Measurements from ENCODE around the gene ELL.
"Not testable (repeated sequence)": the region's sequence is repeated elsewhere in the genome, so short reads cannot be mapped to it uniquely, and the experiment has no call there.

Gene ELL

DNA sequence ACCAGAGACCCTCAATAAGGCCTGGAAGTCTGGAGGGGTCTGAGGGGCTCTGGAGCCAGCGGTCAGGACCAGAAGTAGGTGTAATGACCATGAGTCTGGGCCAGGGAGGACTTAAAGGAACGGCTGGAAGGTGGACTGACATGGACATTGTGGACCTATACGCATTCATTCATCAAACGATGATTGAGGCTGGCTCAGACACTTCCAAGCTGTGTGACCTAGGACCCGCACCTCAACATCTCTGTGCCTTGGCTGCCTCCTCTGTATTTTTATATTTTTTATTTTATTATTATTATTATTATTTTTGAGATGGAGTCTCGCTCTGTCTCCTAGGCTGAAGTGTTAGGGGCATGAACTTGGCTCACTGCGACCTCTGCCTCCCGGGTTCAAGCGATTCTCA lies 115.1 kb downstream of the ELL start:
- Histone ChIP-seq H3K4me1 (ENCODE audit: insufficient read depth, insufficient read length) (no peaks in the 10 kb centered on the region), H3K9me3 (ENCODE audit: insufficient read depth, low read length) (no peaks in the 10 kb centered on the region), H3K4me3 (ENCODE audit: insufficient read length, low read depth) (no peak overlapping the region), H3K27me3 (ENCODE audit: insufficient read depth, insufficient read length) (no peaks in the 10 kb centered on the region), H3K36me3 (ENCODE audit: insufficient read depth, insufficient read length, low read length) (no peaks in the 10 kb centered on the region), H3K9ac (ENCODE audit: insufficient read length, low read depth) (no peak overlapping the region)
- no peak for DNase-seq (ENCODE audit: low read depth, low spot score)
- no peak for TF ChIP-seq ZNF274 (IDR thresholded peaks at IDR 0.05; ENCODE audit: low read depth, low read length)
- TF ChIP-seq YY1 (IDR thresholded peaks at IDR 0.05; ENCODE audit: insufficient read depth, insufficient read length) = no peak
- no peak for TF ChIP-seq SUZ12 (IDR thresholded peaks at IDR 0.05; ENCODE audit: extremely low read depth, insufficient read depth, insufficient read length)

- DNase-seq (ENCODE audit: low read depth, low spot score); H3K9me3 ChIP-seq (ENCODE audit: insufficient read depth, low read length); H3K4me1 ChIP-seq (ENCODE audit: insufficient read depth, insufficient read length); H3K9ac ChIP-seq (ENCODE audit: insufficient read length, low read depth); H3K27me3 ChIP-seq (ENCODE audit: insufficient read depth, insufficient read length); H3K4me3 ChIP-seq (ENCODE audit: insufficient read length, low read depth); H3K36me3 ChIP-seq (ENCODE audit: insufficient read depth, insufficient read length, low read length): not testable (repeated sequence)
Measured at GRCh38 chr19:18405754-18406153, 116.1 kb downstream of the ELL start.

GRCh38 chr19:18402455-18403248 lies 119.2 kb downstream of the ELL start:
- H3K9ac ChIP-seq (ENCODE audit: insufficient read length, low read depth) = peak overlapping the region; percentile 10
- not testable (repeated sequence) for H3K9me3 ChIP-seq (ENCODE audit: insufficient read depth, low read length); DNase-seq (ENCODE audit: low read depth, low spot score); H3K36me3 ChIP-seq (ENCODE audit: insufficient read depth, insufficient read length, low read length); H3K27me3 ChIP-seq (ENCODE audit: insufficient read depth, insufficient read length); H3K4me1 ChIP-seq (ENCODE audit: insufficient read depth, insufficient read length); H3K4me3 ChIP-seq (ENCODE audit: insufficient read length, low read depth)

DNA sequence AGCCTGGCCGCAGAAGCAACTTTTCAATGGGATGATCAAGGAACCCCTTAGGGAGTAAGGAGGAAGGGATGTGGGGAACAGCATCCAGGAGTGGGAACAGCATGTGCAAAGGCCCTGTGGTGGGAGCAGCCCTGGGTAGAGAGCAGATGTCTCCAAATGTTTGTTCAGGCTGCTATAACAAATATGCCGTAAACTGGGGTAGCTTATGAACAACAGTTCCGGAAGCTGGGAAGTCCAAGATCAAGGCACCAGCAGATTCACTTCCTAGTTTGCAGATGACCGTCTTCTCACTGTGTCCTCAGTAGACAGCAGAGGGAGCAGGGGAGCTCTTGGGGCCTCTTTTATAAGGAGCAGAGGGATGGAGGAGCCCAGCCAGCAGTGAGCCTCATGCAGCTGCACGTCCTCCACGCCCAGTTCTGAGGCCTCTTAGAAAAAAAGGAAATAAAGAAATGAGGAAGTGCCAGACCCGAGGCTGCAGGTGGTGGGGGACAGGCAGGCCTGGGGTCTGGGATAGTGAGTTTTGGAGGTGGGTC lies 120.2 kb downstream of the ELL start:
- Histone ChIP-seq H3K4me1 (ENCODE audit: insufficient read depth, insufficient read length) (peaks cover 10% of the 10 kb centered on the region), H3K27me3 (ENCODE audit: insufficient read depth, insufficient read length) (peaks cover 6% of the 10 kb centered on the region), H3K9me3 (ENCODE audit: insufficient read depth, low read length) (no peaks in the 10 kb centered on the region), H3K36me3 (ENCODE audit: insufficient read depth, insufficient read length, low read length) (no peaks in the 10 kb centered on the region), H3K9ac (ENCODE audit: insufficient read length, low read depth) (peak overlapping the region; percentile 53), H3K4me3 (ENCODE audit: insufficient read length, low read depth) (no peak overlapping the region)
- DNase-seq (ENCODE audit: low read depth, low spot score) = peak; percentile 58
- TF ChIP-seq SUZ12 (IDR thresholded peaks at IDR 0.05; ENCODE audit: extremely low read depth, insufficient read depth, insufficient read length) = no peak

DNA sequence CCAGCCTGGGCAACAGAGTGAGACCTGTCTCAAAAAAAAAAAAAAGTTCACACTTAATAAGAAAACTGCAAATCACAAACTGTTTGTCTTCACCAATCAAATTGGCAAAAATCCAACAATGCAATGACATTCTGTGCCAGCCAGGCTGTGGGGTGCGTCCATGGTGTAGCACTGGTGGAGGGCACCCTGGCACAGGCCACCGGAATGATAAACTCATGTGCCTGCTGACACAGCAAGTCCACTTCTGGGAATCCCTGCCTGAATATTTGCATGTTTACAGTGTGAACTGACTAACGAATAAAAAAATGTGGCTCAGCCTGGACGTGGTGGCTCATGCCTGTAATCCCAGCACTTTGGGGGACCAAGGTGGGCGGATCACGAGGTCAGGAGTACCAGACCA lies 122.9 kb downstream of the ELL start:
- Histone ChIP-seq H3K27me3 (ENCODE audit: insufficient read depth, insufficient read length) (peaks cover 6% of the 10 kb centered on the region), H3K9ac (ENCODE audit: insufficient read length, low read depth) (no peak overlapping the region), H3K4me1 (ENCODE audit: insufficient read depth, insufficient read length) (peaks cover 12% of the 10 kb centered on the region), H3K9me3 (ENCODE audit: insufficient read depth, low read length) (no peaks in the 10 kb centered on the region), H3K36me3 (ENCODE audit: insufficient read depth, insufficient read length, low read length) (no peaks in the 10 kb centered on the region), H3K4me3 (ENCODE audit: insufficient read length, low read depth) (no peak overlapping the region)
- TF ChIP-seq ZNF274 (IDR thresholded peaks at IDR 0.05; ENCODE audit: low read depth, low read length) = no peak
- no peak for TF ChIP-seq SUZ12 (IDR thresholded peaks at IDR 0.05; ENCODE audit: extremely low read depth, insufficient read depth, insufficient read length)
- TF ChIP-seq YY1 (IDR thresholded peaks at IDR 0.05; ENCODE audit: insufficient read depth, insufficient read length) = no peak
- DNase-seq (ENCODE audit: low read depth, low spot score) = no peak

DNA sequence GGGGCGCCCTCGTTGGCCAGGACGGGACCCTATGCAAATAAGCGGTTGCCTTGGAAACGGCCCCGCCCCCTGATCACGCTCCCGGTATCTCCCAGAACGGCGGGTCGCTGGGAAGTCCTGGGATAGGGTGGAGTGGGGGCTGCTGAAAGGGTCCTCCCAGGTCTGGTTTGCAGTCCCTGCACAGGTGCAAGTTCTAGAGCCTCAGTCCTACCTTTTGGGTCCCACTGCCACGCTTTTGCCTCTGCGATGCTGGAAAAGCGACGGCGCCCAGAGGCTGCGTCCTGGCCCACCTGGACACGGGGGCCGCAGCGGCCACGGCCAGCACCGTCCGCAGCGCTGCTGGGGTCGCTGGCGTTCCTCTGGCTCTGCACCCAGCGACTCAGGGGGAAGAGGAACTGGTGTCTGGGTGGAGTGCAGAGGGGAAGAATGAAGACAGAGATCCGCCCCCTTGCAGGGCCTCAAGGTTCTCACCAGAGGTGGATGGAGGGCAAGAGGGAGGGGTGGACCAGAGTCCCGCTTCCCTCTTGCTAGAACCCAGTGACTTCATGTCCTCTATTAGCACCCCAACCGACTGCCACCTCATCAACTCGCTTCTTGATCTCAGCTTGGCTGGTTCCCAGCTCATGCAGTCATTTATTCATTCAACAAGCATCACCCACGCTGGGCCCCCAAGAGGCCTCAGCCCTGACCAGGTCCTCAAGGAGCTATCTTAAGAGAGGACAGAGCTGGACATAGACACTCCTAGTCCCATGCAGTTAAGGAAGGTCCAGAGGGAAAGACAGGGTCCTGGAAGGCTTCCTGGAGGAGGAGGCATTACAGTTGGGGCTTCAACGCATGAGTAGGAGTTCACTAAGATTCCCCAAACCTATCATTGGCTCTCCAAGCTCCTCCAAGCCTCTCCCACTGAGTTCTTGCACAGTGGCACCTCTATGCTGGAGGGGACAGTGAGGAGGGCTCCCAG lies 124.3 kb downstream of the ELL start, which contains the start of gene LRRC25:
Gene LRRC25, minus strand, starts transcription at position 381 of the 961 bp plus-strand sequence. CDS start 659 bp downstream, outside the sequence.
- peak within 1 kb of the TSS; percentile 4 for H3K9ac ChIP-seq (ENCODE audit: insufficient read length, low read depth)
- TF ChIP-seq SUZ12 (IDR thresholded peaks at IDR 0.05; ENCODE audit: extremely low read depth, insufficient read depth, insufficient read length) = no peak
- no peak for TF ChIP-seq ZNF274 (IDR thresholded peaks at IDR 0.05; ENCODE audit: low read depth, low read length)
- TF ChIP-seq YY1 (IDR thresholded peaks at IDR 0.05; ENCODE audit: insufficient read depth, insufficient read length) = no peak
- peaks cover 17% of the 10 kb centered on the region for H3K4me1 ChIP-seq (ENCODE audit: insufficient read depth, insufficient read length)
- no peaks in the 10 kb centered on the region for H3K9me3 ChIP-seq (ENCODE audit: insufficient read depth, low read length)
- H3K27me3 ChIP-seq (ENCODE audit: insufficient read depth, insufficient read length) = peaks cover 6% of the 10 kb centered on the region
- H3K4me3 ChIP-seq (ENCODE audit: insufficient read length, low read depth) = no peak within 1 kb of the TSS
- no peaks in the 10 kb centered on the region for H3K36me3 ChIP-seq (ENCODE audit: insufficient read depth, insufficient read length, low read length)
- DNase-seq (ENCODE audit: low read depth, low spot score) = peak; percentile 23

DNA sequence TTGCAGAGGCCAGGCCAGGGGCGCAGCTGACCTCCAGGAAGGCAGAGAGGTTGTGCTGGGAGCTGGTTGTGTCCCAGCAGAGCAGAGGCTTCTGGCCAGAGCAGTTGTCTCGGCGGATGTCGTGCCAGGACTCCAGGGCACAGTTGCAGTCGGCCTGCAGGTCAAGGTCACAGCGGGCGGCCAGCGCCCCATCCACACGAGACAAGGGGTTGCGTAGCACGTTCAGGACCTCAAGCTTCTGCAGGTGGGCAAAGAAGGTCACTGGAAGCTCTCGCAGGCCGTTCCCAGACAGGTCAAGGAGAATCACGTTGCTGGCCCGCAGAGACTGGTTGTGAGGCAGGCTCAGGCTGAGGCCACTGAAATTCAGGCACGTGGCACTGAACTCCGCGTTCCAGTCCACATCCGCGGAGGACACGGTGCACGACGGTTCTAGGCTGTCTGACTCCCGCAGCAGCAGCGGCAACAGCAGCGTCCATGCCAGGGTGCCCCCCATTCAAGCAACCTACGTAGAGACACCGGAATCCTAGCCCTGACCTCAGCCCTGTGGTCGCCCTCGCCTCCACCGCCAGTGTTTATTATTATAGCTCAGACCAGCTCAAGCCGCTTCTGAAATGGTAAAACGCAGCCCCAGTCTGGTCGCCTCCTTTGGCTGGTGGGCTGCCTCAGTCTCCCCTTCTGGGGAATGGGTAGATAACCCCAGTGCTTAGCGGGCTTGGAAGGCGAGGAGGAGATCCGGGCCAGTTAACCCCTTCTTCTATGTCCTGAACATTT lies 125.2 kb downstream of the ELL start:
- H3K36me3 ChIP-seq (ENCODE audit: insufficient read depth, insufficient read length, low read length) = no peaks in the 10 kb centered on the region
- H3K9me3 ChIP-seq (ENCODE audit: insufficient read depth, low read length) = no peaks in the 10 kb centered on the region
- H3K4me1 ChIP-seq (ENCODE audit: insufficient read depth, insufficient read length) = peaks cover 18% of the 10 kb centered on the region
- H3K9ac ChIP-seq (ENCODE audit: insufficient read length, low read depth) = no peak overlapping the region
- TF ChIP-seq YY1 (IDR thresholded peaks at IDR 0.05; ENCODE audit: insufficient read depth, insufficient read length) (no peak), SUZ12 (IDR thresholded peaks at IDR 0.05; ENCODE audit: extremely low read depth, insufficient read depth, insufficient read length) (no peak), ZNF274 (IDR thresholded peaks at IDR 0.05; ENCODE audit: low read depth, low read length) (no peak)
- DNase-seq (ENCODE audit: low read depth, low spot score) = no peak
- peaks cover 6% of the 10 kb centered on the region for H3K27me3 ChIP-seq (ENCODE audit: insufficient read depth, insufficient read length)
- H3K4me3 ChIP-seq (ENCODE audit: insufficient read length, low read depth) = no peak overlapping the region
